CD8-positive, alpha-beta memory T cell (primary cell): Measurements from ENCODE around the gene KLHL21. TPM values are rescaled to one million over a fixed set of nuclear protein-coding genes. Genes with fewer than 3 reads are reported as not detected.

Experiments used
- CTCF ChIA-PET: fragments of 350-600 bp; sonication (Branson Sonifier 250); formaldehyde crosslinking; loops from one replicate; lab custom pipeline; 2021; ENCODE audit warnings: antibody characterized with exemption; lab: Charles Lee
- POLR2A ChIA-PET: fragments of 350-600 bp; sonication (Branson Sonifier 250); formaldehyde crosslinking; loops from one replicate; lab custom pipeline; 2021; ENCODE audit warnings: antibody characterized with exemption; lab: Charles Lee
- DNase-seq, 5 donors: peaks; one replicate each; pipeline versions ENCODE4 v3.0.0 to v3.0.0-alpha.2; 2020 to 2022; ENCODE audit warnings: mixed read lengths in 1 of 5
- H3K27ac ChIP-seq: one replicate; pipeline ENCODE4 v1.7.0; 2013; ENCODE audit warnings: low read depth, mild to moderate bottlenecking, low read length, moderate library complexity
- H3K27me3 ChIP-seq: 2 replicates; pipeline ENCODE4 v1.7.0; 2013; ENCODE audit warnings: low read length, mild to moderate bottlenecking; ENCODE audit not compliant: insufficient read depth, poor library complexity, severe bottlenecking
- H3K36me3 ChIP-seq: 2 replicates; pipeline ENCODE4 v1.7.0; 2013; ENCODE audit warnings: mild to moderate bottlenecking, low read length, moderate library complexity; ENCODE audit not compliant: insufficient read depth
- H3K4me1 ChIP-seq: 2 replicates; pipeline ENCODE4 v1.7.0; 2013; ENCODE audit warnings: mild to moderate bottlenecking, low read length, moderate library complexity; ENCODE audit not compliant: insufficient read depth
- H3K4me3 ChIP-seq: 2 replicates; pipeline ENCODE4 v1.7.0; 2013; ENCODE audit warnings: mild to moderate bottlenecking, low read length
- H3K9me3 ChIP-seq: 2 replicates; pipeline ENCODE4 v1.7.0; 2013; ENCODE audit warnings: mild to moderate bottlenecking, low read length
- H3K27ac Mint-ChIP-seq, 8 donors: one replicate each; pipeline ENCODE4 v1.8.0; 2020 to 2021; ENCODE audit warnings: mixed read lengths in 8 of 8, mild to moderate bottlenecking in 6 of 8, inconsistent platforms in 3 of 8, moderate library complexity in 3 of 8
- H3K27me3 Mint-ChIP-seq, 2 donors: one replicate each; pipeline ENCODE4 v1.8.0; 2020 to 2021; ENCODE audit warnings: mixed read lengths in 2 of 2, mild to moderate bottlenecking in 1 of 2, moderate library complexity in 1 of 2
- H3K36me3 Mint-ChIP-seq, 3 donors: one replicate each; pipeline ENCODE4 v1.8.0; 2020 to 2021; ENCODE audit warnings: mixed read lengths in 3 of 3, inconsistent platforms in 1 of 3, mild to moderate bottlenecking in 1 of 3
- H3K4me1 Mint-ChIP-seq, 3 donors: one replicate each; pipeline ENCODE4 v1.8.0; 2020 to 2021; ENCODE audit warnings: mixed read lengths in 3 of 3, inconsistent platforms in 1 of 3, mild to moderate bottlenecking in 1 of 3
- H3K4me3 Mint-ChIP-seq, 7 donors: one replicate each; pipeline ENCODE4 v1.8.0; 2020 to 2021; ENCODE audit warnings: mixed read lengths in 7 of 7, mild to moderate bottlenecking in 6 of 7, moderate library complexity in 4 of 7, inconsistent platforms in 2 of 7
- H3K9me3 Mint-ChIP-seq, 5 donors: one replicate each; pipeline ENCODE4 v1.8.0; 2020 to 2022; ENCODE audit warnings: mixed read lengths in 5 of 5, mild to moderate bottlenecking in 3 of 5, moderate library complexity in 2 of 5, inconsistent platforms in 1 of 5
- polyA plus RNA-seq: library from polyadenylated mRNA; unstranded; fragments of 300-500 nt; fragmentation: Illumina TruSeq; gene quantifications from one replicate; pipeline ENCODE4 v1.2.3, GENCODE V29; 2021
- total RNA-seq, 2 experiments: library from RNA; stranded (reverse); gene quantifications; one replicate each; pipeline ENCODE4 v1.2.3, GENCODE V29; 2021

KLHL21 gene
- total and polyA plus RNA-seq, 3 experiments from 2014 or later: 31.6 to 37.3 (median 36.4) TPM

DNA sequence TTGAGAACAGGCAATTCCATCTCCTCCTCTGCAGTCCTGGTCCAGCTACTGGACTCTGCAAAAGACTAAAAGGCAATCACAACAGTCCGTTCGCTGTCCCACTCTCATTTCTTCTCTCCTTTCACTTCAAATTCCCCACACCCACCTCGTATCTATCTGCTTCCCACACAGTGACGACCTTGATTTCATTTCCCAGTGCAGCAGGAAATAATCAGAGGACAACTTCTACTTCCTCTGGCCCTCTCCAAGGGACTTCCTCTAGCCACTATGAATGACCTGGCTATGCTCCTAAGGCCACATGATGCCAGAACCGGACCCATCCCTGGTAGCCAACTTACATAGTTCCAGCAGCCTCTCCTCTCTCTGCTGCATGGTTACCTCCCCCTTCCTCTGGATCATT lies 56.3 kb downstream of the KLHL21 start:
- Histone ChIP-seq H3K4me3 (no peak overlapping the region), H3K36me3 (peaks cover 24% of the 10 kb centered on the region), H3K27ac (no peak overlapping the region), H3K27me3 (no peaks in the 10 kb centered on the region), H3K4me1 (peaks cover 27% of the 10 kb centered on the region), H3K9me3 (no peaks in the 10 kb centered on the region)
- no peaks in the 10 kb centered on the region for H3K9me3 Mint-ChIP-seq
- H3K27ac Mint-ChIP-seq: peak overlapping the region; percentile 83 to 97 (median 93)
- CTCF ChIA-PET: interaction anchor here (0.8 kb wide), 1 partner anchor 60 kb away, joined by 3 read pairs; no protein-coding TSS in a partner anchor
- POLR2A ChIA-PET: no interaction called here
- peaks cover 29% of the 10 kb centered on the region in 3 donors for H3K4me1 Mint-ChIP-seq
- H3K27me3 Mint-ChIP-seq: no peaks in the 10 kb centered on the region
- no peak for DNase-seq
- peaks cover 0 to 65% (median 23%) of the 10 kb centered on the region in 3 donors for H3K36me3 Mint-ChIP-seq
- peak overlapping the region; percentile 16 to 91 (median 57) for H3K4me3 Mint-ChIP-seq

DNA sequence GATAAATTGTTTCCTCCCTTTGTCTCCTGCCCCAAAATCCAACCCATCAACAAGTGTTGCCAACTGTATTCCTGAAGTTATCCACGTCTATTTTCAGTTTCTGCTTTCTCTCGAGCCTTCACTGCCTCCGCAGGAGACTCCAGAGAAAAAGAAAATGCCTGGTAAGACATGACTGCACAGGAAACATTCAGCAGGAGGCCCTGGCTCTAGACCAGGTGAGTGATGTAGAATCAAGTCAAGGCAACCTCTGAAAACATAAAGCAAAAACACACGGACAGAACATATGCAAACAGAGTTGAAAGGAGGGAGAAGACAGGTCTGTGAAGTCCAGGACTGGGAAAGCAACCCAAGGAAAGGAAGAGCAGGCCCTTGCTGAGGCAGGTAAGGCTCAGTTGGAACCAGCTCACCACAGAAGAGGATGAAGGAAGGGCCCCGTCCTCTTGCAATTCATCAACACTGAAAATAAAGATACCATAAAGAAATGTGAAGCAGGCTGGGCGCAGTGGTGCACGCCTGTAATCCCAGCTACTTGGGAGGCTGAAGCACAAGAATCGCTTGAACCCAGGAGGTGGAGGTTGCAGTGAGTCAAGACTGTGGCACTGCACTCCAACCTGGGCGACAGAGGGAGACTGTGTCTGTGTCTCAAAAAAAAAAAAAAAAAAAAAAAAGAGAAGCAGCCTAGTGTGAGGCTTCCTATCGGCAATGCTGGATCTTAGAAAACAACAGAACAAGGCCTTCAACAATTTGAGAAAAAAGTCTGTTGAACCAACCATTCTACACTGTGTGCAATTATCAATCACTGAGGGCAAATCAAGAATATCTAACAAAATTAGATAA lies 57.2 kb downstream of the KLHL21 start:
- no peaks in the 10 kb centered on the region for H3K27me3 Mint-ChIP-seq
- H3K9me3 ChIP-seq: no peaks in the 10 kb centered on the region
- H3K36me3 Mint-ChIP-seq: peaks cover 0 to 73% (median 23%) of the 10 kb centered on the region in 3 donors
- no peak overlapping the region for H3K27ac ChIP-seq
- ChIA-PET POLR2A (no interaction called here), CTCF (interaction anchor here (1.0 to 1.9 kb wide), 2 partner anchors 9 to 55 kb away, joined by 3 to 10 read pairs; partner anchors contain the start of gene NOL9)
- no peak overlapping the region for H3K4me3 ChIP-seq
- DNase-seq: peak in 1 of 5 donors; percentile 33
- peaks cover 27% of the 10 kb centered on the region for H3K4me1 ChIP-seq
- peak overlapping the region; percentile 83 to 97 (median 93) for H3K27ac Mint-ChIP-seq
- no peaks in the 10 kb centered on the region for H3K27me3 ChIP-seq
- H3K9me3 Mint-ChIP-seq: no peaks in the 10 kb centered on the region
- peak overlapping the region; percentile 14 to 91 (median 45) for H3K4me3 Mint-ChIP-seq
- peaks cover 24% of the 10 kb centered on the region for H3K36me3 ChIP-seq
- H3K4me1 Mint-ChIP-seq: peaks cover 29% of the 10 kb centered on the region in 3 donors

DNA sequence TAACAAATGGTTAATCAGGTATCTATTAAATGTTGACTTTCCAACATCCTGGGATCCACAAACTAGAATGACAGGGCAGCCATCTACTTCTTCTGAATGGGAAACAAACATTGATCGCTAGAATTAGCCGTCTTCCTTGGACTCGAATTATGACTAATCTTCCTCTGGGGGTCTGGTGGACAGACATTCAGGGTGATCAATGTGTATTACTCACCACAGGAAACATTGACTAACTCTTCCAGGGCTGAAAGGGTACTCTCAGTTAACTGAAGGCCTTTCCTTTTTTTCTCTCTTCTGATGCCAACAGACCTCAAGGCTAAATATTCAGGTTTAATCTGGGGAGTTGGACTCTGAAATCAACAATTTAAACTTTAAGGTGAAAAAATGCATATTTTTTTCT lies 57.8 kb downstream of the KLHL21 start:
- Mint-ChIP-seq H3K27ac (peak overlapping the region; percentile 70 to 96 (median 84)), H3K9me3 (no peaks in the 10 kb centered on the region), H3K4me3 (peak overlapping the region in 3 of 7 donors; percentile 17 to 48 (median 45)), H3K27me3 (no peaks in the 10 kb centered on the region), H3K4me1 (peaks cover 29% of the 10 kb centered on the region in 3 donors), H3K36me3 (peaks cover 0 to 71% (median 23%) of the 10 kb centered on the region in 3 donors)
- Histone ChIP-seq H3K27me3 (no peaks in the 10 kb centered on the region), H3K4me3 (no peak overlapping the region), H3K36me3 (peaks cover 21% of the 10 kb centered on the region), H3K4me1 (peaks cover 27% of the 10 kb centered on the region), H3K27ac (no peak overlapping the region), H3K9me3 (no peaks in the 10 kb centered on the region)
- CTCF ChIA-PET: interaction anchor here (1.0 to 1.9 kb wide), 2 partner anchors 9 to 55 kb away, joined by 3 to 10 read pairs; partner anchors contain the start of gene NOL9
- POLR2A ChIA-PET: no interaction called here
- DNase-seq: no peak

Other genes with a start within 250 kb of the KLHL21 start
- gene ACOT7, start 209.1 kb downstream of the KLHL21 start, total RNA-seq: 100 to 1,000 TPM; 109 TPM
- gene ACOT7, start 209.1 kb downstream of the KLHL21 start, polyA plus RNA-seq: 10.0 TPM
- gene HES2, start 182.9 kb downstream of the KLHL21 start, total RNA-seq: under 1 TPM; 0.18 to 0.35 TPM
- gene HES2, start 182.9 kb downstream of the KLHL21 start, polyA plus RNA-seq: not detected
- gene ESPN, start 178.1 kb downstream of the KLHL21 start, total RNA-seq: under 1 TPM; 0.28 to 0.60 TPM
- 0.48 TPM for gene ESPN, start 178.1 kb downstream of the KLHL21 start, polyA plus RNA-seq
- 100 to 1,000 TPM in 1 of 2 experiments, 10 to 100 TPM in 1; 90.8 to 100 TPM for gene TNFRSF25, start 136.7 kb downstream of the KLHL21 start, total RNA-seq
- gene TNFRSF25, start 136.7 kb downstream of the KLHL21 start, polyA plus RNA-seq: 30.0 TPM
- gene PLEKHG5, start 111.2 kb downstream of the KLHL21 start, total RNA-seq: 1 to 10 TPM; 2.2 to 2.6 TPM
- 1.0 TPM for gene PLEKHG5, start 111.2 kb downstream of the KLHL21 start, polyA plus RNA-seq
- 10 to 100 TPM; 55.8 to 57.8 TPM for gene NOL9, start 48.4 kb downstream of the KLHL21 start, total RNA-seq
- 18.2 TPM for gene NOL9, start 48.4 kb downstream of the KLHL21 start, polyA plus RNA-seq
- gene TAS1R1, start 47.6 kb downstream of the KLHL21 start, total RNA-seq: not detected
- not detected for gene TAS1R1, start 47.6 kb downstream of the KLHL21 start, polyA plus RNA-seq
- 10 to 100 TPM; 25.0 to 31.7 TPM for gene ZBTB48, start 22.9 kb downstream of the KLHL21 start, total RNA-seq
- gene ZBTB48, start 22.9 kb downstream of the KLHL21 start, polyA plus RNA-seq: 24.1 TPM
- 10 to 100 TPM; 12.5 to 14.0 TPM for gene PHF13, start 10.9 kb upstream of the KLHL21 start, total RNA-seq
- gene PHF13, start 10.9 kb upstream of the KLHL21 start, polyA plus RNA-seq: 4.9 TPM
- gene THAP3, start 22.0 kb upstream of the KLHL21 start, total RNA-seq: 10 to 100 TPM; 18.3 to 20.6 TPM
- 24.0 TPM for gene THAP3, start 22.0 kb upstream of the KLHL21 start, polyA plus RNA-seq
- 10 to 100 TPM; 79.2 to 80.4 TPM for gene DNAJC11, start 98.9 kb upstream of the KLHL21 start, total RNA-seq
- 22.7 TPM for gene DNAJC11, start 98.9 kb upstream of the KLHL21 start, polyA plus RNA-seq
- gene CAMTA1, start 182.6 kb upstream of the KLHL21 start, total RNA-seq: 10 to 100 TPM; 60.2 to 61.7 TPM
- 79.0 TPM for gene CAMTA1, start 182.6 kb upstream of the KLHL21 start, polyA plus RNA-seq